ENCODE data around the gene TNFRSF18.
"Not testable (repeated sequence)": the region's sequence is repeated elsewhere in the genome, so short reads cannot be mapped to it uniquely, and the experiment has no call there.

TNFRSF18 gene

DNA sequence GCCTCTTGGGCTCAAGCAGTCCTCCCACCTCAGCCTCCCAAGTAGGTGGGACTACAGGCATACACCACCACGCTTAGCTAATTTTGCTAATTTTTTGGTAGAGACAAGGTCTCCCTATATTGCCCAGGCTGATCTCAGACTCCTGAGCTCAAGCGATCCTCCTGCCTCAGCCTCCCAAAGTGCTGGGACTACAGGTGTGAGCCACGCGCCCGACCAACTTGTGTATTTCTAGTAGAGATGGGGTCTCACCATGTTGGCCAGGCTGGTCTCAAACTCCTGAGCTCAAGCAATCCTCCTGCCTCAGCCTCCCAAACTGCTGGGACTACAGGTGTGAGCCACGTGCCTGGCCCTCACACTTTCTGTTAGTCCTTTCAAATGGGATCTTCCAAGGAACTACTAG, 10.7 kb downstream of the TNFRSF18 start:
- 91 to 94% methylated on average over 6 of the region's 6 CpGs for WGBS, 2 experiments
- not testable (repeated sequence) for H3K4me1 ChIP-seq (ENCODE audit: control insufficient read depth, insufficient read depth, low read length); H3K27ac ChIP-seq (ENCODE audit: insufficient read depth, low read depth, low read length, poor library complexity, severe bottlenecking); H3K4me3 ChIP-seq (ENCODE audit: insufficient read depth, low read depth, low read length); H3K9me3 ChIP-seq (ENCODE audit: control insufficient read depth, low read length); H3K36me3 ChIP-seq (ENCODE audit: control insufficient read depth, insufficient read depth, low read length)
- H3K27me3 ChIP-seq (ENCODE audit: control insufficient read depth, insufficient read depth, low read length, poor library complexity, severe bottlenecking) = peaks cover 10% of the 10 kb centered on the region

- Histone ChIP-seq H3K27ac (ENCODE audit: insufficient read depth, low read depth, low read length, poor library complexity, severe bottlenecking) (no peak overlapping the region), H3K9me3 (ENCODE audit: control insufficient read depth, low read length) (no peaks in the 10 kb centered on the region), H3K4me3 (ENCODE audit: insufficient read depth, low read depth, low read length) (no peak overlapping the region), H3K4me1 (ENCODE audit: control insufficient read depth, insufficient read depth, low read length) (no peaks in the 10 kb centered on the region), H3K36me3 (ENCODE audit: control insufficient read depth, insufficient read depth, low read length) (no peaks in the 10 kb centered on the region), H3K27me3 (ENCODE audit: control insufficient read depth, insufficient read depth, low read length, poor library complexity, severe bottlenecking) (peaks cover 3% of the 10 kb centered on the region)
- WGBS, 2 experiments = 87 to 90% methylated on average over 3 of the region's 3 CpGs
Measured at GRCh38 chr1:1194723-1195122, 11.7 kb downstream of the TNFRSF18 start.

- H3K27me3 ChIP-seq (ENCODE audit: control insufficient read depth, insufficient read depth, low read length, poor library complexity, severe bottlenecking) = no peaks in the 10 kb centered on the region
- H3K9me3 ChIP-seq (ENCODE audit: control insufficient read depth, low read length) = no peaks in the 10 kb centered on the region
- H3K4me3 ChIP-seq (ENCODE audit: insufficient read depth, low read depth, low read length) = no peak overlapping the region
- WGBS, 2 experiments = 92 to 94% methylated on average over 11 of the region's 11 CpGs
- H3K27ac ChIP-seq (ENCODE audit: insufficient read depth, low read depth, low read length, poor library complexity, severe bottlenecking) = no peak overlapping the region
- no peaks in the 10 kb centered on the region for H3K4me1 ChIP-seq (ENCODE audit: control insufficient read depth, insufficient read depth, low read length)
- H3K36me3 ChIP-seq (ENCODE audit: control insufficient read depth, insufficient read depth, low read length) = no peaks in the 10 kb centered on the region
Measured at GRCh38 chr1:1191734-1192133, 14.7 kb downstream of the TNFRSF18 start.

DNA sequence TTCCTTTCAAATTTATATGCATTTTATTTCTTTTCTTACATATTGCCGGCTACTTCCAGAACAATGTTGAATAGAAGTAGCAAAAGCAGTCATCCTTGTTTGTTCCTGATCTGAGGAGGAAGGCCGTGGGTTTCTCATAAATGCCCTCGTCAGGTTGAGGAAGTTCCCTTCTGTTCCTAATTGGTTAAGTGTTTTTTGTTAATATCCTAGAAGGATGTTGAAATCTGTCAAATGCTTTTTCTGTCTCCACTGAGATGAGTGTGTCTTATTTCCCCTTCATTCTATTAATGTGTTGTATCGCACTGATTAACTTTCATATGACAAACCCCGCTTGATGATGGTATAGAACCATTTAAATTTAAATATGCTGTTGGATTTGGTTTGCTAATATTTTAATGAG, 17.3 kb downstream of the TNFRSF18 start:
- no peaks in the 10 kb centered on the region for H3K9me3 ChIP-seq (ENCODE audit: control insufficient read depth, low read length)
- H3K27me3 ChIP-seq (ENCODE audit: control insufficient read depth, insufficient read depth, low read length, poor library complexity, severe bottlenecking) = no peaks in the 10 kb centered on the region
- H3K4me1 ChIP-seq (ENCODE audit: control insufficient read depth, insufficient read depth, low read length) = no peaks in the 10 kb centered on the region
- no peak overlapping the region for H3K4me3 ChIP-seq (ENCODE audit: insufficient read depth, low read depth, low read length)
- 92% methylated on average over 5 of the region's 5 CpGs for WGBS, 2 experiments
- H3K27ac ChIP-seq (ENCODE audit: insufficient read depth, low read depth, low read length, poor library complexity, severe bottlenecking) = no peak overlapping the region
- no peaks in the 10 kb centered on the region for H3K36me3 ChIP-seq (ENCODE audit: control insufficient read depth, insufficient read depth, low read length)

- H3K9me3 ChIP-seq (ENCODE audit: control insufficient read depth, low read length) = no peaks in the 10 kb centered on the region
- no peaks in the 10 kb centered on the region for H3K27me3 ChIP-seq (ENCODE audit: control insufficient read depth, insufficient read depth, low read length, poor library complexity, severe bottlenecking)
- H3K4me1 ChIP-seq (ENCODE audit: control insufficient read depth, insufficient read depth, low read length) = no peaks in the 10 kb centered on the region
- no peak overlapping the region for H3K27ac ChIP-seq (ENCODE audit: insufficient read depth, low read depth, low read length, poor library complexity, severe bottlenecking)
- no peaks in the 10 kb centered on the region for H3K36me3 ChIP-seq (ENCODE audit: control insufficient read depth, insufficient read depth, low read length)
- H3K4me3 ChIP-seq (ENCODE audit: insufficient read depth, low read depth, low read length) = no peak overlapping the region
Measured at GRCh38 chr1:1187938-1188337, 18.5 kb downstream of the TNFRSF18 start.

GRCh38 chr1:1185101-1185765, 21.2 kb downstream of the TNFRSF18 start:
- 88 to 89% methylated on average over 31 of the region's 31 CpGs for WGBS, 2 experiments
- Histone ChIP-seq H3K36me3 (ENCODE audit: control insufficient read depth, insufficient read depth, low read length) (no peaks in the 10 kb centered on the region), H3K4me3 (ENCODE audit: insufficient read depth, low read depth, low read length) (no peak overlapping the region), H3K9me3 (ENCODE audit: control insufficient read depth, low read length) (no peaks in the 10 kb centered on the region), H3K27ac (ENCODE audit: insufficient read depth, low read depth, low read length, poor library complexity, severe bottlenecking) (no peak overlapping the region), H3K27me3 (ENCODE audit: control insufficient read depth, insufficient read depth, low read length, poor library complexity, severe bottlenecking) (no peaks in the 10 kb centered on the region), H3K4me1 (ENCODE audit: control insufficient read depth, insufficient read depth, low read length) (peaks cover 4% of the 10 kb centered on the region)

DNA sequence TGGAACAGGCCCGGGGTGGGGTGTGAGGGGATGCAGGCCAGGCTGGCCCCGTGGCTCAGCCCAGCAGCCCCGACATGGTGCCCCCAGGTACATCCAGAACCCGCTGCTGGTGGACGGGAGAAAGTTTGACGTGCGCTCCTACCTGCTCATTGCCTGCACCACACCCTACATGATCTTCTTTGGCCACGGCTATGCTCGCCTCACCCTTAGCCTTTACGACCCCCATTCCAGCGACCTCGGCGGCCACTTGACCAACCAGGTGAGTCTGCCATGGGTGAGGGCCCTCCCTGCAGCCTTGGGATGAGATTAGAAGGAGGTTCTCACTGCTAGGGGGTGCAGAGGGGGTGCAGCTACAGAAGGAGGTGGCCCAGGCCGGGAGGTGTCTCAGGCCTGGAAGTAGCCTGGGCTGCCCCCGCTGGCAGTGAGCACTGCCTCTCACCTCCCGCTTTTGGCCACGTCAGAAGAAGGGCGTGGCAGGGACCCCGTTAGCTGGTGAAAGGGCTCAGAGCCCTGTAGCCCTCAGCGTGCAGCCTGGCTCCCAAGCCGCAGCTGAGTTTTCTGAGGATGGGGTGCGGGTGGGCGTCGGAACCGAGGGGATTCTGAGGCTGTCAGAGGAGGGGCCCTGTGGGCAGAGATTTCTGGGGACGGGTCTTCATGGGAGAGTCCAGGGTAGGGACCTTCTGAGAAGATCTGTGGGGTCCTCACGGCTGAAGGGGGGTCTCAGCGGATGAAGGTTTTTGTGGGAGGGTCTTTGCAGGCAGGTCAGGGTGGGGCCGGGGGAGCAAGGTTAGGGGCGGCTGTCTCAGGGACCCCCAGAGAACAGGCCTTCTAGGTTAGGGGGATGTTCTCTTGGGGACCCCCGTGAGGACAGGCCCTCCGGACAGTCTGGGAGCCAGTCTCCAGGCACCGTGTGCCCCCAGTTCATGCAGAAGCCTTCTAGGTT, 22.3 kb downstream of the TNFRSF18 start:
- H3K36me3 ChIP-seq (ENCODE audit: control insufficient read depth, insufficient read depth, low read length) = no peaks in the 10 kb centered on the region
- no peaks in the 10 kb centered on the region for H3K27me3 ChIP-seq (ENCODE audit: control insufficient read depth, insufficient read depth, low read length, poor library complexity, severe bottlenecking)
- no peaks in the 10 kb centered on the region for H3K9me3 ChIP-seq (ENCODE audit: control insufficient read depth, low read length)
- no peak overlapping the region for H3K4me3 ChIP-seq (ENCODE audit: insufficient read depth, low read depth, low read length)
- peaks cover 4% of the 10 kb centered on the region for H3K4me1 ChIP-seq (ENCODE audit: control insufficient read depth, insufficient read depth, low read length)
- no peak overlapping the region for H3K27ac ChIP-seq (ENCODE audit: insufficient read depth, low read depth, low read length, poor library complexity, severe bottlenecking)
- WGBS, 2 experiments = 94% methylated on average over 30 of the region's 33 CpGs

- WGBS, 2 experiments = 91% methylated on average over 21 of the region's 21 CpGs
- H3K27ac ChIP-seq (ENCODE audit: insufficient read depth, low read depth, low read length, poor library complexity, severe bottlenecking) = no peak overlapping the region
- no peaks in the 10 kb centered on the region for H3K36me3 ChIP-seq (ENCODE audit: control insufficient read depth, insufficient read depth, low read length)
- no peaks in the 10 kb centered on the region for H3K27me3 ChIP-seq (ENCODE audit: control insufficient read depth, insufficient read depth, low read length, poor library complexity, severe bottlenecking)
- H3K4me3 ChIP-seq (ENCODE audit: insufficient read depth, low read depth, low read length) = no peak overlapping the region
- no peaks in the 10 kb centered on the region for H3K9me3 ChIP-seq (ENCODE audit: control insufficient read depth, low read length)
- H3K4me1 ChIP-seq (ENCODE audit: control insufficient read depth, insufficient read depth, low read length) = peaks cover 4% of the 10 kb centered on the region
Measured at GRCh38 chr1:1183221-1183747, 23.1 kb downstream of the TNFRSF18 start.

- H3K27ac ChIP-seq (ENCODE audit: insufficient read depth, low read depth, low read length, poor library complexity, severe bottlenecking) = no peak overlapping the region
- H3K27me3 ChIP-seq (ENCODE audit: control insufficient read depth, insufficient read depth, low read length, poor library complexity, severe bottlenecking) = no peaks in the 10 kb centered on the region
- H3K36me3 ChIP-seq (ENCODE audit: control insufficient read depth, insufficient read depth, low read length) = no peaks in the 10 kb centered on the region
- peaks cover 4% of the 10 kb centered on the region for H3K4me1 ChIP-seq (ENCODE audit: control insufficient read depth, insufficient read depth, low read length)
- 89 to 91% methylated on average over 39 of the region's 39 CpGs for whole genome bisulfite sequencing, 2 experiments
- no peak overlapping the region for H3K4me3 ChIP-seq (ENCODE audit: insufficient read depth, low read depth, low read length)
- no peaks in the 10 kb centered on the region for H3K9me3 ChIP-seq (ENCODE audit: control insufficient read depth, low read length)
Measured at GRCh38 chr1:1182491-1183220, 23.7 kb downstream of the TNFRSF18 start.

GRCh38 chr1:1181938-1182410, 24.4 kb downstream of the TNFRSF18 start:
- WGBS, 2 experiments = 90 to 92% methylated on average over 21 of the region's 21 CpGs
- H3K9me3 ChIP-seq (ENCODE audit: control insufficient read depth, low read length) = no peaks in the 10 kb centered on the region
- H3K27ac ChIP-seq (ENCODE audit: insufficient read depth, low read depth, low read length, poor library complexity, severe bottlenecking) = no peak overlapping the region
- H3K4me3 ChIP-seq (ENCODE audit: insufficient read depth, low read depth, low read length) = no peak overlapping the region
- peaks cover 4% of the 10 kb centered on the region for H3K4me1 ChIP-seq (ENCODE audit: control insufficient read depth, insufficient read depth, low read length)
- H3K36me3 ChIP-seq (ENCODE audit: control insufficient read depth, insufficient read depth, low read length) = no peaks in the 10 kb centered on the region
- H3K27me3 ChIP-seq (ENCODE audit: control insufficient read depth, insufficient read depth, low read length, poor library complexity, severe bottlenecking) = no peaks in the 10 kb centered on the region
